Endothelial cell of coronary artery (primary cell): ENCODE data around the gene MARCHF11. TPM values are rescaled to one million over a fixed set of nuclear protein-coding genes. Genes with fewer than 3 reads are reported as not detected.

Experiments used
- total RNA-seq: library from RNA; depleted of rRNA; stranded (reverse); fragments of >200 nt; gene quantifications from 2 replicates; pipeline ENCODE4 v1.2.3, GENCODE V29; 2014

The MARCHF11 gene
- not detected in 2 replicates for total RNA-seq

GRCh38 chr5:16179511-16179935, at the start of gene MARCHF11:
TSS of gene MARCHF11 (minus strand) at chr5:16179791. CDS start at chr5:16179575, 216 bp downstream.

